OCI-LY1 (cell line): ENCODE measurements around the gene PDE9A.

Source experiments
- H2AFZ ChIP-seq: fragments of 200-600 bp; sonication (generic), shearing (Covaris generic); 2 replicates; pipeline ENCODE4 v1.6.0; 2014; ENCODE audit warnings: antibody characterized with exemption, mild to moderate bottlenecking, low read length
- H3F3A ChIP-seq: fragments of 200-600 bp; sonication (generic), shearing (Covaris generic); 2 replicates; pipeline ENCODE4 v1.6.0; 2014; ENCODE audit warnings: mild to moderate bottlenecking, antibody characterized with exemption, low read length, moderate library complexity; ENCODE audit not compliant: insufficient read depth
- H3K27ac ChIP-seq: fragments of 200-600 bp; sonication (generic); 2 replicates; pipeline ENCODE4 v1.5.1; 2014; ENCODE audit warnings: low read length, mixed run types, mild to moderate bottlenecking, low read depth; ENCODE audit not compliant: poor library complexity, severe bottlenecking
- H3K27me3 ChIP-seq: fragments of 200-600 bp; sonication (generic); 2 replicates; pipeline ENCODE4 v1.6.0; 2014; ENCODE audit warnings: antibody characterized with exemption, mild to moderate bottlenecking, low read length, moderate library complexity; ENCODE audit not compliant: insufficient read depth
- H3K36me3 ChIP-seq: fragments of 200-600 bp; sonication (generic); 2 replicates; pipeline ENCODE4 v1.6.1; 2014; ENCODE audit warnings: mild to moderate bottlenecking, antibody characterized with exemption, low read length, moderate library complexity, mixed read lengths; ENCODE audit not compliant: insufficient read depth
- H3K4me1 ChIP-seq: fragments of 200-600 bp; sonication (generic); 2 replicates; pipeline ENCODE4 v1.5.1; 2014; ENCODE audit warnings: mild to moderate bottlenecking, low read length, moderate library complexity; ENCODE audit not compliant: insufficient read depth, severe bottlenecking
- H3K4me2 ChIP-seq: fragments of 200-600 bp; sonication (generic), shearing (Covaris generic); 2 replicates; pipeline ENCODE4 v1.6.1; 2014; ENCODE audit warnings: low read length
- H3K4me3 ChIP-seq: fragments of 200-600 bp; sonication (generic); 2 replicates; pipeline ENCODE4 v1.5.1; 2014; ENCODE audit warnings: low read length, low read depth, mild to moderate bottlenecking, mixed read lengths; ENCODE audit not compliant: poor library complexity, severe bottlenecking
- H3K79me2 ChIP-seq: fragments of 200-600 bp; shearing (Covaris generic); 2 replicates; pipeline ENCODE4 v1.6.1; 2016; ENCODE audit warnings: mixed run types, low read length, mixed read lengths; ENCODE audit not compliant: insufficient read depth
- H3K9ac ChIP-seq: fragments of 200-600 bp; sonication (generic), shearing (Covaris generic); 2 replicates; pipeline ENCODE4 v1.6.1; 2014; ENCODE audit warnings: mild to moderate bottlenecking, low read length, mixed read lengths
- H3K9me2 ChIP-seq: fragments of 200-600 bp; sonication (generic), shearing (Covaris generic); 2 replicates; pipeline ENCODE4 v1.6.1; 2014; ENCODE audit warnings: low read depth, mild to moderate bottlenecking, low read length, mixed read lengths
- H3K9me3 ChIP-seq: fragments of 200-600 bp; shearing (Covaris generic); 2 replicates; pipeline ENCODE4 v1.6.1; 2014; ENCODE audit warnings: low read length, mixed read lengths
- H4K20me1 ChIP-seq: fragments of 200-600 bp; sonication (generic), shearing (Covaris generic); 2 replicates; pipeline ENCODE4 v1.6.0; 2016; ENCODE audit warnings: mild to moderate bottlenecking, low read length; ENCODE audit not compliant: insufficient read depth
- CTCF ChIP-seq: fragments of 200-600 bp; sonication (generic), shearing (Covaris generic); IDR thresholded peaks from 2 replicates; pipeline ENCODE4 v1.5.1; 2017; ENCODE audit warnings: mild to moderate bottlenecking, antibody characterized with exemption, low read length, moderate library complexity, mixed read lengths
- EZH2 ChIP-seq: fragments of 200-600 bp; sonication (generic), shearing (Covaris generic); IDR thresholded peaks from 2 replicates; pipeline ENCODE4 v1.8.0; 2017; ENCODE audit warnings: borderline replicate concordance, mixed run types, mild to moderate bottlenecking, antibody characterized with exemption, low read length, moderate library complexity, mixed read lengths

PDE9A gene

GRCh38 chr21:42646836-42647235, 6.6 kb upstream of the PDE9A start:
- no peak overlapping the region for H2AFZ ChIP-seq
- H3K4me1 ChIP-seq: no peaks in the 10 kb centered on the region
- no peaks in the 10 kb centered on the region for H3K36me3 ChIP-seq
- H3K27ac ChIP-seq: no peak overlapping the region
- H3F3A ChIP-seq: no peaks in the 10 kb centered on the region
- TF ChIP-seq CTCF (no peak), EZH2 (no peak)
- no peak overlapping the region for H3K4me3 ChIP-seq
- no peaks in the 10 kb centered on the region for H4K20me1 ChIP-seq
- peaks cover 15% of the 10 kb centered on the region; the same call in 1 of the 2 replicates for H3K27me3 ChIP-seq
- H3K9me2 ChIP-seq: no peaks in the 10 kb centered on the region
- H3K9ac ChIP-seq: no peak overlapping the region
- no peaks in the 10 kb centered on the region for H3K79me2 ChIP-seq
- H3K9me3 ChIP-seq: no peaks in the 10 kb centered on the region
- no peak overlapping the region for H3K4me2 ChIP-seq

- TF ChIP-seq EZH2 (no peak), CTCF (no peak)
Observed at GRCh38 chr21:42648606-42649005, 4.8 kb upstream of the PDE9A start.

GRCh38 chr21:42649122-42650032, 4.0 kb upstream of the PDE9A start:
- no peaks in the 10 kb centered on the region for H3K79me2 ChIP-seq
- no peak overlapping the region for H2AFZ ChIP-seq
- no peaks in the 10 kb centered on the region for H3K36me3 ChIP-seq
- no peaks in the 10 kb centered on the region for H3F3A ChIP-seq
- no peak for TF ChIP-seq EZH2
- no peak for TF ChIP-seq CTCF
- H4K20me1 ChIP-seq: no peaks in the 10 kb centered on the region
- no peak overlapping the region for H3K4me2 ChIP-seq
- no peak overlapping the region for H3K9ac ChIP-seq
- peaks cover 23% of the 10 kb centered on the region for H3K27me3 ChIP-seq
- H3K27ac ChIP-seq: no peak overlapping the region
- no peaks in the 10 kb centered on the region for H3K9me3 ChIP-seq
- H3K4me3 ChIP-seq: no peak overlapping the region
- no peaks in the 10 kb centered on the region for H3K9me2 ChIP-seq
- no peaks in the 10 kb centered on the region for H3K4me1 ChIP-seq

More at GRCh38 chr21:42648606-42649005, 4.8 kb upstream of the PDE9A start:
- Histone ChIP-seq H4K20me1 (no peaks in the 10 kb centered on the region), H3K9me2 (no peaks in the 10 kb centered on the region), H3K9ac (no peak overlapping the region), H2AFZ (no peak overlapping the region), H3K4me2 (no peak overlapping the region), H3F3A (no peaks in the 10 kb centered on the region), H3K36me3 (no peaks in the 10 kb centered on the region), H3K4me3 (no peak overlapping the region), H3K27ac (no peak overlapping the region), H3K4me1 (no peaks in the 10 kb centered on the region), H3K27me3 (peaks cover 23% of the 10 kb centered on the region), H3K79me2 (no peaks in the 10 kb centered on the region), H3K9me3 (no peaks in the 10 kb centered on the region)
